ENCODE results near the gene DCAF8. TPM values are rescaled to one million over a fixed set of nuclear protein-coding genes. Genes with fewer than 3 reads are reported as not detected.

The DCAF8 gene
- total and polyA plus RNA-seq, 2 of the 4 experiments (the other 2 are of a cell fraction), result 83.3 to 83.8 TPM

- ATAC-seq (ENCODE audit: low read depth) (no peak), DNase-seq (no peak)
- Histone ChIP-seq H3K9me3 (ENCODE audit: control insufficient read depth, insufficient read depth, low read length) (no peaks in the 10 kb centered on the region), H3K9me1 (ENCODE audit: insufficient read depth, low read length) (0 out of 2 replicates have a peak, but pooled peaks cover 7% of the 10 kb centered on the region), H4K91ac (ENCODE audit: insufficient read depth, low read depth, low read length) (no peak overlapping the region), H2BK5ac (ENCODE audit: low read depth, low read length, poor library complexity, severe bottlenecking) (no peak overlapping the region), H3K4me2 (ENCODE audit: low read depth, low read length) (no peak overlapping the region), H2AK9ac (replicated peaks; ENCODE audit: low read depth, low read length, poor library complexity) (no peak overlapping the region), H3K14ac (replicated peaks; ENCODE audit: low read depth, low read length) (no peak overlapping the region), H3K27ac (ENCODE audit: insufficient read depth, low read length) (no peak overlapping the region), H3K23ac (ENCODE audit: low read depth, low read length) (no peak overlapping the region), H3K27me3 (ENCODE audit: control insufficient read depth, insufficient read depth, low read length) (peaks cover 17% of the 10 kb centered on the region), H2AK5ac (ENCODE audit: low read depth, low read length) (no peak overlapping the region), H3K56ac (ENCODE audit: extremely low read depth, insufficient read depth, low read length) (no peak overlapping the region), H2AFZ (replicated peaks; ENCODE audit: low read length, poor library complexity) (no peak overlapping the region), H3K18ac (ENCODE audit: low read depth, low read length) (no peak overlapping the region), H4K20me1 (ENCODE audit: insufficient read depth, low read length) (no peaks in the 10 kb centered on the region), H3K4ac (ENCODE audit: low read depth, low read length) (no peak overlapping the region), H3K9ac (ENCODE audit: low read depth, low read length) (no peak overlapping the region), H2BK15ac (ENCODE audit: low read depth, low read length) (no peak overlapping the region), H3K79me1 (ENCODE audit: low read depth in 1 of 2, low read length in 2 of 2) (no peaks in the 10 kb centered on the region), H2BK20ac (ENCODE audit: low read depth, low read length) (no peak overlapping the region), H4K5ac (ENCODE audit: low read depth, low read length) (no peak overlapping the region), H3K4me1 (ENCODE audit: control insufficient read depth, insufficient read depth, low read length) (peaks cover 1% of the 10 kb centered on the region; the same call in 1 of the 2 replicates), H4K8ac (ENCODE audit: low read depth in 2 of 2, low read length in 2 of 2) (no peak overlapping the region), H3K4me3 (ENCODE audit: insufficient read depth, low read depth, low read length) (no peak overlapping the region), H2BK120ac (ENCODE audit: low read depth, low read length) (no peak overlapping the region), H3K36me3 (ENCODE audit: control insufficient read depth, insufficient read depth, low read length) (no peaks in the 10 kb centered on the region)
- dilution Hi-C loops (cut with HindIII; ENCODE audit: low sequenced_read_pairs, unreplicated experiment) (no loop called here), intact Hi-C loops (cut with micrococcal nuclease) (no loop called here), in situ Hi-C loops (cut with MboI; ENCODE audit: low sequenced_read_pairs) (loop anchor here (25.0 kb wide), 1 partner anchor 426 kb away; no protein-coding TSS in a partner anchor)
- TF ChIP-seq, protein P1, sequence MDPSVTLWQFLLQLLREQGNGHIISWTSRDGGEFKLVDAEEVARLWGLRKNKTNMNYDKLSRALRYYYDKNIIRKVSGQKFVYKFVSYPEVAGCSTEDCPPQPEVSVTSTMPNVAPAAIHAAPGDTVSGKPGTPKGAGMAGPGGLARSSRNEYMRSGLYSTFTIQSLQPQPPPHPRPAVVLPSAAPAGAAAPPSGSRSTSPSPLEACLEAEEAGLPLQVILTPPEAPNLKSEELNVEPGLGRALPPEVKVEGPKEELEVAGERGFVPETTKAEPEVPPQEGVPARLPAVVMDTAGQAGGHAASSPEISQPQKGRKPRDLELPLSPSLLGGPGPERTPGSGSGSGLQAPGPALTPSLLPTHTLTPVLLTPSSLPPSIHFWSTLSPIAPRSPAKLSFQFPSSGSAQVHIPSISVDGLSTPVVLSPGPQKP (IDR thresholded peaks at IDR 0.05; ENCODE audit: borderline replicate concordance, low read depth, low read length), result no peak
- TF ChIP-seq FOS (IDR thresholded peaks at IDR 0.05; ENCODE audit: low read depth, low read length), result no peak
- TF ChIP-seq NFE2L2 (IDR thresholded peaks at IDR 0.05; ENCODE audit: low read depth, low read length), result no peak
- no peak for TF ChIP-seq MXI1 (IDR thresholded peaks at IDR 0.05; ENCODE audit: borderline replicate concordance, low read depth, low read length)
- no peak for TF ChIP-seq CTCF (conservative IDR thresholded peaks at IDR 0.05; ENCODE audit: low read depth, low read length)
- no peak for TF ChIP-seq SMC3 (IDR thresholded peaks at IDR 0.05; ENCODE audit: low read depth, low read length)
- TF ChIP-seq RFX5 (IDR thresholded peaks at IDR 0.05; ENCODE audit: low read depth, low read length), result no peak
- POLR2A ChIA-PET (ENCODE audit: unreplicated experiment), result interaction anchor here (0.5 kb wide), 1 partner anchor 63 kb away, joined by 4 read pairs; no protein-coding TSS in a partner anchor
- WGBS, 2 experiments (ENCODE audit: extremely low coverage in 2 of 2, insufficient read length in 1 of 2), result 80% methylated on average over 1 of the region's 2 CpGs; no CpG with 5 or more reads in 1 of the 2 experiments
- no TSS peak for BruUV-seq (replicated peaks)
- CTCF ChIA-PET, result interaction anchor here (1.3 kb wide), 1 partner anchor 33 kb away, joined by 3 read pairs; no protein-coding TSS in a partner anchor
Observed at GRCh38 chr1:160186729-160187128, 75.6 kb downstream of the DCAF8 start.

Measured in IMR-90 (cell line).